GM12878 (cell line): ENCODE results near the gene NUMB. TPM values are rescaled to one million over a fixed set of nuclear protein-coding genes. Genes with fewer than 3 reads are reported as not detected.

Experiments
- CBX5 ChIP-seq: sonication (generic); IDR thresholded peaks from 2 replicates; pipeline ENCODE4 v1.6.1; 2016; ENCODE audit warnings: low read depth, moderate library complexity, mild to moderate bottlenecking, inconsistent platforms
- CHD1 ChIP-seq: IDR thresholded peaks from 2 replicates; pipeline ENCODE4 v1.6.1; 2012; ENCODE audit warnings: low read depth, low read length, improper control_type of control experiment
- CTCF ChIP-seq, 3 experiments: IDR thresholded peaks in 2 of 3; conservative IDR thresholded peaks in 1 of 3; 2 replicates each; pipeline ENCODE4 v1.5.1; 2011; ENCODE audit warnings: low read depth in 3 of 3, low read length in 3 of 3, mild to moderate bottlenecking in 3 of 3, control low read depth in 2 of 3, moderate library complexity in 2 of 3, inconsistent platforms in 1 of 3, mixed read lengths in 1 of 3; ENCODE audit not compliant: control insufficient read depth in 2 of 3, insufficient read depth in 1 of 3; ENCODE audit errors: extremely low read depth in 1 of 3
- E4F1 ChIP-seq: fragments of 450-650 bp; IDR thresholded peaks from 2 replicates; pipeline ENCODE4 v1.6.1; 2018; ENCODE audit warnings: borderline replicate concordance, mild to moderate bottlenecking; ENCODE audit not compliant: partially characterized antibody
- HDAC6 ChIP-seq: fragments of 200-600 bp; sonication (generic); IDR thresholded peaks from one replicate; pipeline ENCODE4 v1.8.0; 2017; ENCODE audit warnings: antibody characterized with exemption; ENCODE audit not compliant: unreplicated experiment
- HDGF ChIP-seq: fragments of 450-650 bp; IDR thresholded peaks from 2 replicates; pipeline ENCODE4 v1.6.1; 2016; ENCODE audit warnings: antibody characterized with exemption
- LARP7 ChIP-seq: fragments of 450-650 bp; IDR thresholded peaks from 2 replicates; pipeline ENCODE4 v1.6.1; 2017; ENCODE audit warnings: mild to moderate bottlenecking
- MYB ChIP-seq: fragments of 150-350 bp; IDR thresholded peaks from 2 replicates; pipeline ENCODE4 v1.6.1; 2014; ENCODE audit warnings: mild to moderate bottlenecking, low read depth, low read length, borderline replicate concordance
- NFIC ChIP-seq: IDR thresholded peaks from 2 replicates; pipeline ENCODE4 v1.6.1; 2012; ENCODE audit warnings: low read depth, mild to moderate bottlenecking, inconsistent platforms, low read length, moderate library complexity
- POU2F2 ChIP-seq: IDR thresholded peaks from 3 replicates; pipeline ENCODE4 v1.6.1; 2011; ENCODE audit warnings: low read depth, mild to moderate bottlenecking, low read length, borderline replicate concordance
- RAD21 ChIP-seq: IDR thresholded peaks from 2 replicates; pipeline ENCODE4 v1.6.1; 2011; ENCODE audit warnings: mild to moderate bottlenecking, low read depth, low read length, moderate library complexity; ENCODE audit not compliant: insufficient read depth
- RAD51 ChIP-seq: fragments of 450-650 bp; IDR thresholded peaks from 2 replicates; pipeline ENCODE4 v1.6.1; 2016; ENCODE audit warnings: moderate library complexity, mild to moderate bottlenecking, inconsistent platforms
- SKIL ChIP-seq: fragments of 450-650 bp; IDR thresholded peaks from 2 replicates; pipeline ENCODE4 v1.6.1; 2017; ENCODE audit warnings: mild to moderate bottlenecking, low read depth, inconsistent platforms; ENCODE audit not compliant: poor library complexity, severe bottlenecking
- SMC3 ChIP-seq: IDR thresholded peaks from 2 replicates; pipeline ENCODE4 v1.6.1; 2011; ENCODE audit warnings: low read length, improper control_type of control experiment, borderline replicate concordance
- SREBF2 ChIP-seq: IDR thresholded peaks from 2 replicates; pipeline ENCODE4 v1.6.1; 2012; ENCODE audit warnings: mild to moderate bottlenecking, low read length
- STAT1 ChIP-seq: fragments of 450-650 bp; conservative IDR thresholded peaks from 2 replicates; pipeline ENCODE4 v1.6.1; 2014; ENCODE audit warnings: antibody characterized with exemption, mild to moderate bottlenecking
- ZBTB40 ChIP-seq: fragments of 450-650 bp; IDR thresholded peaks from 2 replicates; pipeline ENCODE4 v1.6.1; 2016; ENCODE audit warnings: mild to moderate bottlenecking, moderate library complexity, borderline replicate concordance
- ZNF217 ChIP-seq: fragments of 450-650 bp; IDR thresholded peaks from 2 replicates; pipeline ENCODE4 v1.6.1; 2017; ENCODE audit warnings: antibody characterized with exemption, mild to moderate bottlenecking
- polyA plus RNA-seq, 11 experiments: library from polyadenylated mRNA; depleted of rRNA in 4 of 11; unstranded in 6 of 11; stranded (reverse) in 5 of 11; fragments of >200 nt; fragmentation: Nextera tagmentation in 4 of 11; fragmentation: Illumina TruSeq in 1 of 11; extraction: Ambion mirVana in 4 of 11; extraction: Trizol in 1 of 11; gene quantifications; 1 replicate in 1 of 11; 2 replicates in 10 of 11; pipeline versions ENCODE4 v1.2.1 to v1.2.3, GENCODE V29; 2011 to 2016; ENCODE audit warnings: inconsistent platforms in 2 of 11, missing spikeins in 2 of 11, low read depth in 1 of 11
- total RNA-seq, 4 experiments: library from RNA; depleted of rRNA in 3 of 4; stranded (reverse); fragments of >200 nt in 3 of 4; fragmentation: Illumina TruSeq in 1 of 4; extraction: Trizol in 1 of 4; gene quantifications; 2 replicates each; pipeline versions ENCODE4 v1.2.1 to v1.2.3, GENCODE V29; 2013 to 2021

NUMB gene
- total and polyA plus RNA-seq, 10 of the 15 experiments (the other 5 are each of a cell fraction or from before 2014, with no cell fraction given) = 22.0 to 147 (median 48.9) TPM

- TF ChIP-seq POU2F2 (peak; percentile 62; the same call in 1 of the 3 replicates), STAT1 (0 out of 2 replicates have a peak, but pooled peaks have one; percentile 5), CBX5 (0 out of 2 replicates have a peak, but pooled peaks have one; percentile 31), CHD1 (no peak), CTCF (IDR thresholded peaks at IDR 0.05 in 2 of 3, conservative IDR thresholded peaks at IDR 0.05 in 1 of 3; ENCODE audit: control insufficient read depth in 2 of 3, extremely low read depth in 1 of 3, insufficient read depth in 1 of 3, low read depth in 3 of 3, low read length in 3 of 3) (peak; percentile 56 to 82 (median 65); a peak in 5 of 6 replicates), NFIC (peak; percentile 48; the same call in 1 of the 2 replicates), E4F1 (no peak), HDAC6 (no peak), RAD21 (peak; percentile 99), SMC3 (peak; percentile 89), HDGF (peak; percentile 58; the same call in 1 of the 2 replicates), ZBTB40 (peak; percentile 28; the same call in 1 of the 2 replicates), SKIL (peak; percentile 77), ZNF217 (peak; percentile 85), RAD51 (no peak), LARP7 (no peak), MYB (no peak), SREBF2 (no peak)
These were observed 14.1 kb upstream of the NUMB start (continued) for GRCh38 chr14:73472185-73473114.
